KMS-11 (cell line): ENCODE results near the gene FBXW12.

Experiments
- H2AFZ ChIP-seq: fragments of 200-600 bp; sonication (generic); 2 replicates; pipeline ENCODE4 v1.6.1; 2016; ENCODE audit warnings: antibody characterized with exemption, mixed run types, low read depth
- H3K27ac ChIP-seq: fragments of 200-600 bp; sonication (generic); 2 replicates; pipeline ENCODE4 v1.6.1; 2016; ENCODE audit warnings: mild to moderate bottlenecking, mixed run types
- H3K27me3 ChIP-seq: fragments of 200-600 bp; sonication (generic); 2 replicates; pipeline ENCODE4 v1.6.1; 2017; ENCODE audit warnings: mild to moderate bottlenecking, low read depth, mixed run types, moderate library complexity; ENCODE audit not compliant: insufficient read depth
- H3K36me3 ChIP-seq: fragments of 200-600 bp; sonication (generic); 2 replicates; pipeline ENCODE4 v1.6.1; 2017; ENCODE audit warnings: mild to moderate bottlenecking, mixed run types; ENCODE audit not compliant: insufficient read depth
- H3K4me1 ChIP-seq: fragments of 200-600 bp; sonication (generic); 2 replicates; pipeline ENCODE4 v1.6.1; 2016; ENCODE audit warnings: mild to moderate bottlenecking, low read depth, mixed run types; ENCODE audit not compliant: poor library complexity, severe bottlenecking
- H3K4me2 ChIP-seq: fragments of 200-600 bp; sonication (generic); 2 replicates; pipeline ENCODE4 v1.7.0; 2016; ENCODE audit warnings: mild to moderate bottlenecking, mixed run types
- H3K4me3 ChIP-seq: fragments of 200-600 bp; sonication (generic); IDR thresholded peaks from 2 replicates; pipeline ENCODE4 v1.6.1; 2017; ENCODE audit warnings: low read depth, low read length, mixed read lengths; ENCODE audit not compliant: insufficient read depth
- H3K79me2 ChIP-seq: fragments of 200-600 bp; sonication (generic); 2 replicates; pipeline ENCODE4 v1.6.1; 2016; ENCODE audit warnings: low read depth, mixed run types; ENCODE audit not compliant: insufficient read depth
- H3K9ac ChIP-seq: fragments of 200-600 bp; sonication (generic); 2 replicates; pipeline ENCODE4 v1.6.1; 2016; ENCODE audit warnings: mild to moderate bottlenecking, mixed run types
- H4K20me1 ChIP-seq: fragments of 200-600 bp; sonication (generic); 2 replicates; pipeline ENCODE4 v1.6.1; 2016; ENCODE audit warnings: mild to moderate bottlenecking, mixed run types; ENCODE audit not compliant: insufficient read depth
- CTCF ChIP-seq: fragments of 200-600 bp; sonication (generic); conservative IDR thresholded peaks from 2 replicates; pipeline ENCODE4 v1.6.1; 2017; ENCODE audit warnings: low read depth, mild to moderate bottlenecking, antibody characterized with exemption, low read length, moderate library complexity, mixed read lengths

The FBXW12 gene

GRCh38 chr3:48423241-48423882 is 51.3 kb downstream of the FBXW12 start:
- Histone ChIP-seq H3K27ac (no peak overlapping the region), H3K4me1 (no peaks in the 10 kb centered on the region), H3K36me3 (no peaks in the 10 kb centered on the region), H2AFZ (no peak overlapping the region), H3K79me2 (no peaks in the 10 kb centered on the region), H3K27me3 (no peaks in the 10 kb centered on the region), H3K9ac (no peak overlapping the region), H3K4me3 (no peak overlapping the region), H3K4me2 (no peak overlapping the region), H4K20me1 (no peaks in the 10 kb centered on the region)
- TF ChIP-seq CTCF = no peak

GRCh38 chr3:48423883-48424695 is 52.1 kb downstream of the FBXW12 start:
- no peaks in the 10 kb centered on the region for H3K27me3 ChIP-seq
- no peak overlapping the region for H3K4me2 ChIP-seq
- no peak overlapping the region for H3K4me3 ChIP-seq
- no peak overlapping the region for H3K27ac ChIP-seq
- no peaks in the 10 kb centered on the region for H3K4me1 ChIP-seq
- no peak overlapping the region for H2AFZ ChIP-seq
- no peaks in the 10 kb centered on the region for H3K79me2 ChIP-seq
- TF ChIP-seq CTCF = no peak
- H3K36me3 ChIP-seq = no peaks in the 10 kb centered on the region
- no peaks in the 10 kb centered on the region for H4K20me1 ChIP-seq
- no peak overlapping the region for H3K9ac ChIP-seq

- no peaks in the 10 kb centered on the region for H3K79me2 ChIP-seq
- H3K4me3 ChIP-seq = no peak overlapping the region
- no peak overlapping the region for H2AFZ ChIP-seq
- no peaks in the 10 kb centered on the region for H4K20me1 ChIP-seq
- H3K4me2 ChIP-seq = no peak overlapping the region
- no peaks in the 10 kb centered on the region for H3K27me3 ChIP-seq
- H3K9ac ChIP-seq = no peak overlapping the region
- no peak for TF ChIP-seq CTCF
- H3K27ac ChIP-seq = no peak overlapping the region
- H3K4me1 ChIP-seq = peaks cover 4% of the 10 kb centered on the region
- no peaks in the 10 kb centered on the region for H3K36me3 ChIP-seq
These were observed 53.3 kb downstream of the FBXW12 start for GRCh38 chr3:48425281-48425812.

- H3K9ac ChIP-seq = no peak overlapping the region
- H3K4me3 ChIP-seq = no peak overlapping the region
- no peaks in the 10 kb centered on the region for H3K36me3 ChIP-seq
- peaks cover 4% of the 10 kb centered on the region for H3K4me1 ChIP-seq
- H3K4me2 ChIP-seq = no peak overlapping the region
- TF ChIP-seq CTCF = no peak
- H3K79me2 ChIP-seq = no peaks in the 10 kb centered on the region
- H4K20me1 ChIP-seq = no peaks in the 10 kb centered on the region
- H2AFZ ChIP-seq = no peak overlapping the region
- no peaks in the 10 kb centered on the region for H3K27me3 ChIP-seq
- no peak overlapping the region for H3K27ac ChIP-seq
These were observed 54.4 kb downstream of the FBXW12 start for GRCh38 chr3:48426401-48426909.
